ENCODE measurements around the gene POGK.
"Not testable (repeated sequence)": the region's sequence is repeated elsewhere in the genome, so short reads cannot be mapped to it uniquely, and the experiment has no call there.

The POGK gene

GRCh38 chr1:166827426-166827825, 11.8 kb upstream of the POGK start:
- H3K9me3 ChIP-seq (ENCODE audit: insufficient read depth, low read length), result peaks cover 10% of the 10 kb centered on the region; the same call in 1 of the 2 replicates
- no peaks in the 10 kb centered on the region for H4K20me1 ChIP-seq (ENCODE audit: insufficient read depth, low read length)
- no peak overlapping the region for H3K9ac ChIP-seq (ENCODE audit: low read length)
- H3K4me2 ChIP-seq (ENCODE audit: low read length), result no peak overlapping the region
- no peak overlapping the region for H3K4me3 ChIP-seq (ENCODE audit: low read length)
- H3K79me2 ChIP-seq (ENCODE audit: low read length), result no peaks in the 10 kb centered on the region
- no peaks in the 10 kb centered on the region for H3K36me3 ChIP-seq (replicated peaks; ENCODE audit: low read depth, low read length)
- no peaks in the 10 kb centered on the region for H3K27me3 ChIP-seq (ENCODE audit: low read depth, low read length)
- H3K27ac ChIP-seq (ENCODE audit: low read length), result no peak overlapping the region
- no peak overlapping the region for H2AFZ ChIP-seq (ENCODE audit: low read depth, low read length)
- TF ChIP-seq EZH2phosphoT487 (IDR thresholded peaks at IDR 0.05; ENCODE audit: low read depth) (no peak), CTCF (IDR thresholded peaks at IDR 0.05; ENCODE audit: low read depth, low read length) (no peak)
- H3K4me1 ChIP-seq (ENCODE audit: low read length), result no peaks in the 10 kb centered on the region

DNA sequence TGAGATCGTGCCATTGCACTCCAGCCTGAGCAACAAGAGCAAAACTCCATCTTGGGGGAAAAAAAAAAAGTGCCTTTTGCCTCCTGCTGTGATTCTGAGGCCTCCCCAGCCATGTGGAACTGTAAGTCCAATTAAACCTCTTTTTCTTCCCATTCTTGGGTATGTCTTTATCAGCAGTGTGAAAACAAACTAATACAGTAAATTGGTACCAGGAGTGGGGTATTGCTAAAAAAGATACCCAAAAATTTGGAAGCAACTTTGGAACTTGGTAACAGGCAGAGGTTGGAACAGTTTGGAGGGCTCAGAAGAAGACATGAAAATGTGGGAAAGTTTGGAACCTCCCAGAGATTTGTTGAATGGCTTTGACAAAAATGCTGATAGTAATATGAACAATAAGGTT, 9.5 kb upstream of the POGK start:
- H3K27me3 ChIP-seq (ENCODE audit: low read depth, low read length); H3K4me3 ChIP-seq (ENCODE audit: low read length); H3K79me2 ChIP-seq (ENCODE audit: low read length); H3K4me2 ChIP-seq (ENCODE audit: low read length); H3K9ac ChIP-seq (ENCODE audit: low read length); H2AFZ ChIP-seq (ENCODE audit: low read depth, low read length); H3K4me1 ChIP-seq (ENCODE audit: low read length); H3K36me3 ChIP-seq (replicated peaks; ENCODE audit: low read depth, low read length); H4K20me1 ChIP-seq (ENCODE audit: insufficient read depth, low read length); H3K27ac ChIP-seq (ENCODE audit: low read length): not testable (repeated sequence)
- H3K9me3 ChIP-seq (ENCODE audit: insufficient read depth, low read length), result peaks cover 10% of the 10 kb centered on the region; the same call in 1 of the 2 replicates

DNA sequence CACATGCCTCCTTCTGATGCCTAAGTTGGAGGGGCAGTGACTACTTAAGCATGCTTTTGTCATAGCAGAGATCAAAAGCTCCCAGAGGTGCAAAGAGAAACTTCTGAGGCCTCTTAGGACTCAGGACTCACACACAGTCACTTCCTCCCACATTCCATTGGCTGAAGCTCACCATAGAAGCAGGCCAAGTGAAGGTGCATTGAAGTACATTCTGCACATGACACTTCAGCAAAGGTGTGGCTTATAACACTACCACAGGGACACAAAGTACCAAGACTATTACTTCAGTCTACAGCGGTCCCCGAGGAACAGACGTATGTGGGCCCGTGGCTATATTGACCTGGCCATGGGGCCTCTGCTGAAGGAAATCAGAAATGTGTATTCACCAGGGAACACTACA, 2.5 kb upstream of the POGK start:
- Histone ChIP-seq H3K9ac (ENCODE audit: low read length) (no peak overlapping the region), H4K20me1 (ENCODE audit: insufficient read depth, low read length) (peaks cover 7% of the 10 kb centered on the region; the same call in 1 of the 2 replicates), H3K4me2 (ENCODE audit: low read length) (no peak overlapping the region), H3K79me2 (ENCODE audit: low read length) (peaks cover 33% of the 10 kb centered on the region), H3K36me3 (replicated peaks; ENCODE audit: low read depth, low read length) (peaks cover 10% of the 10 kb centered on the region), H3K4me1 (ENCODE audit: low read length) (peaks cover 22% of the 10 kb centered on the region), H3K27me3 (ENCODE audit: low read depth, low read length) (no peaks in the 10 kb centered on the region), H3K4me3 (ENCODE audit: low read length) (no peak overlapping the region), H2AFZ (ENCODE audit: low read depth, low read length) (no peak overlapping the region), H3K27ac (ENCODE audit: low read length) (no peak overlapping the region), H3K9me3 (ENCODE audit: insufficient read depth, low read length) (no peaks in the 10 kb centered on the region)
- no peak for TF ChIP-seq CTCF (IDR thresholded peaks at IDR 0.05; ENCODE audit: low read depth, low read length)
- no peak for TF ChIP-seq EZH2phosphoT487 (IDR thresholded peaks at IDR 0.05; ENCODE audit: low read depth)

GRCh38 chr1:166839600-166840308, 479 bp downstream of the POGK start:
- peaks cover 60% of the 10 kb centered on the region for H3K79me2 ChIP-seq (ENCODE audit: low read length)
- no peaks in the 10 kb centered on the region for H3K9me3 ChIP-seq (ENCODE audit: insufficient read depth, low read length)
- peak overlapping the region; percentile 98 for H3K4me3 ChIP-seq (ENCODE audit: low read length)
- H3K27ac ChIP-seq (ENCODE audit: low read length), result peak overlapping the region; percentile 58; the same call in 1 of the 2 replicates
- peaks cover 9% of the 10 kb centered on the region; the same call in 1 of the 2 replicates for H4K20me1 ChIP-seq (ENCODE audit: insufficient read depth, low read length)
- peak overlapping the region; percentile 92 for H3K9ac ChIP-seq (ENCODE audit: low read length)
- H2AFZ ChIP-seq (ENCODE audit: low read depth, low read length), result peak overlapping the region; percentile 20; the same call in 1 of the 2 replicates
- H3K4me2 ChIP-seq (ENCODE audit: low read length), result peak overlapping the region; percentile 99
- TF ChIP-seq CTCF (IDR thresholded peaks at IDR 0.05; ENCODE audit: low read depth, low read length) (peak; percentile 44), EZH2phosphoT487 (IDR thresholded peaks at IDR 0.05; ENCODE audit: low read depth) (no peak)
- H3K27me3 ChIP-seq (ENCODE audit: low read depth, low read length), result no peaks in the 10 kb centered on the region
- H3K4me1 ChIP-seq (ENCODE audit: low read length), result peaks cover 15% of the 10 kb centered on the region
- H3K36me3 ChIP-seq (replicated peaks; ENCODE audit: low read depth, low read length), result peaks cover 38% of the 10 kb centered on the region

Data from OCI-LY3 (cell line).